ENCODE data around the gene LRFN2. TPM values are rescaled to one million over a fixed set of nuclear protein-coding genes. Genes with fewer than 3 reads are reported as not detected.

Gene LRFN2
- total RNA-seq, 1 donor from 2014 or later, result not detected

DNA sequence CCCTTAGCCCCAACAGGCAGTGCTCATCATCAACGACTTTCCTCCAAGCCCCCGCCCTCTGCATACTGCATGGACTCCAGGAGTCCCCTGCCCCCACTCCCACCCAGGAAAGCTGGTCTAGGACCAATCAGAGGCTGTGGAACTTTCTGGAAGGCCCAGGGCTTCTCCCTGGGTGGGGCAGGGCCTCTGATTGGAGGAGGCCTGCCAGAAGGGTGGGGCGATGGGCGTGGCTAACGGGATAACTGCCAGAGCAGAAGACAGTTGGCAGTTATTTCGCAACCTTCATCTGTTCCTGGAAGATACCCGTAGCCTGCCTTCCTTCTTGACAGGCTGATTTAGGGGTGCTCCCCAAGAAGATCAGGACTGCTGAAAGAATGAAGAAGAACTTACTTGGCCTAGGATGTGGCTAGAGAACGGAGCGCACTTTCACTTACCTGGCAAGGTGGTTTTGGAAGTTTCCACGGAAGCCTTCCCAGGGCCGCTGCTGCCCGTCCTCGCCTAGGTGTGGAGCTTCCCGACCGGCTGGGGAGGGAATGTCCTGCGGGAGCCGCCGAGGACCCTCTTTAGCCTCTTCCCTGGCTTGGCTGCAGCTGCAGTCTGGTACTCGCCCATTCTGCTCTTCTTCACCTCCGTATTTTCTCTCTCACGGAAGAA, 209.0 kb downstream of the LRFN2 start:
- H3K4me3 ChIP-seq (ENCODE audit: low read depth, low read length), result no peak overlapping the region
- DNase-seq (ENCODE audit: low read depth), result no peak
- TF ChIP-seq, protein P1, sequence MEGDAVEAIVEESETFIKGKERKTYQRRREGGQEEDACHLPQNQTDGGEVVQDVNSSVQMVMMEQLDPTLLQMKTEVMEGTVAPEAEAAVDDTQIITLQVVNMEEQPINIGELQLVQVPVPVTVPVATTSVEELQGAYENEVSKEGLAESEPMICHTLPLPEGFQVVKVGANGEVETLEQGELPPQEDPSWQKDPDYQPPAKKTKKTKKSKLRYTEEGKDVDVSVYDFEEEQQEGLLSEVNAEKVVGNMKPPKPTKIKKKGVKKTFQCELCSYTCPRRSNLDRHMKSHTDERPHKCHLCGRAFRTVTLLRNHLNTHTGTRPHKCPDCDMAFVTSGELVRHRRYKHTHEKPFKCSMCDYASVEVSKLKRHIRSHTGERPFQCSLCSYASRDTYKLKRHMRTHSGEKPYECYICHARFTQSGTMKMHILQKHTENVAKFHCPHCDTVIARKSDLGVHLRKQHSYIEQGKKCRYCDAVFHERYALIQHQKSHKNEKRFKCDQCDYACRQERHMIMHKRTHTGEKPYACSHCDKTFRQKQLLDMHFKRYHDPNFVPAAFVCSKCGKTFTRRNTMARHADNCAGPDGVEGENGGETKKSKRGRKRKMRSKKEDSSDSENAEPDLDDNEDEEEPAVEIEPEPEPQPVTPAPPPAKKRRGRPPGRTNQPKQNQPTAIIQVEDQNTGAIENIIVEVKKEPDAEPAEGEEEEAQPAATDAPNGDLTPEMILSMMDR (conservative IDR thresholded peaks at IDR 0.05; ENCODE audit: low read depth, low read length), result no peak

DNA sequence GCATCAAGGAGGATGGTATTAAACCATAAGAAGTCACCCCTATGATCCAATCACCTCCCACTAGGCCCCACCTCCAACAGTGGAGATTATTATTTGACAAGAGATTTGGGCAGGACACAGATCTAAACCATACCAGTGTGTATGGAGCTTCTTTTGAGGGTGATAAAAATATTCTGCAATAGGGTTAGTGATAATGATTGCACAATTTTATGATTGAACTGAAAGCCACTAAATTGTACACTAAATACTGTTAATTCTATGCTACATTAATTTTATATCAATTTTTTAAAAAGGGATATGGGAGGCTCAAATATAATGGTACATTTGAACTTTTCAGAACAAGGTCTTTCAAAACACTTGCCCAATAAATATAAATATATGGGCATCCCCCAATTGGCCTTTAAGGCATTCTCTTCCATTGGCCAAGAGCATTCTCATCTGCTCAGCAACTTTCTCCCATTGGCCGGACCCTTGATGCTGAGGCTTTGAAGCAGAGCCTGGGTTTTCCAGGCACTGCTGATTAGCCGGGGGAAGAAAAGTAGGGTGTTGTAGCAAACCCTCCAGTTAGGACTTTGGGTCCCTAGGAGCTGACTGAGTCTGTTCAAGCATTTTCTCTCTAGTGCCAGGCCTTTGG, 209.9 kb downstream of the LRFN2 start:
- TF ChIP-seq, protein P1 (conservative IDR thresholded peaks at IDR 0.05; ENCODE audit: low read depth, low read length), result no peak
- no peak overlapping the region for H3K4me3 ChIP-seq (ENCODE audit: low read depth, low read length)
- no peak for DNase-seq (ENCODE audit: low read depth)

GRCh38 chr6:40376113-40376650, 211.0 kb downstream of the LRFN2 start:
- H3K4me3 ChIP-seq (ENCODE audit: low read depth, low read length), result no peak overlapping the region
- TF ChIP-seq, protein P1 (conservative IDR thresholded peaks at IDR 0.05; ENCODE audit: low read depth, low read length), result no peak
- no peak for DNase-seq (ENCODE audit: low read depth)

DNA sequence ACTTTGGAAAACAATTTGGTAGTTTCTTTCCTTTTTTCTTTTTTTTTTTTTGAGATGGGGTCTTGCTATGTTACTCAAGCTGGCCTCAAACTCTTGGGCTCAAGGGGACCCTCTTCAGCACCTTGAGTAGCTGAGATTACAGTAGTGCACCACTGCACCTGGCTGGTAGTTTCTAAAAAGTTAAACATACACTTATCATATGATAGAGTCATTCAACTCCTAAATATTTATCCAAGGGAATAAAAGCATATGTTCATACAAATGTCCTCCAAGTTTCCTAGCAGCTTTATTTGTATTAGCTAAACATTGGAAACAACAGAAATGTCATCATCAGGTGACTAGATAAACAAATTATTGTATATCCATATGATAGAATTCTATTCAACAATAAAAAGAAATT, 213.9 kb downstream of the LRFN2 start:
- TF ChIP-seq, protein P1 (conservative IDR thresholded peaks at IDR 0.05; ENCODE audit: low read depth, low read length), result no peak
- DNase-seq (ENCODE audit: low read depth), result no peak
- H3K4me3 ChIP-seq (ENCODE audit: low read depth, low read length), result no peak overlapping the region

- TF ChIP-seq, protein P1 (conservative IDR thresholded peaks at IDR 0.05; ENCODE audit: low read depth, low read length), result no peak
- no peak overlapping the region for H3K4me3 ChIP-seq (ENCODE audit: low read depth, low read length)
- no peak for DNase-seq (ENCODE audit: low read depth)
Observed at GRCh38 chr6:40371621-40372020, 215.5 kb downstream of the LRFN2 start.

DNA sequence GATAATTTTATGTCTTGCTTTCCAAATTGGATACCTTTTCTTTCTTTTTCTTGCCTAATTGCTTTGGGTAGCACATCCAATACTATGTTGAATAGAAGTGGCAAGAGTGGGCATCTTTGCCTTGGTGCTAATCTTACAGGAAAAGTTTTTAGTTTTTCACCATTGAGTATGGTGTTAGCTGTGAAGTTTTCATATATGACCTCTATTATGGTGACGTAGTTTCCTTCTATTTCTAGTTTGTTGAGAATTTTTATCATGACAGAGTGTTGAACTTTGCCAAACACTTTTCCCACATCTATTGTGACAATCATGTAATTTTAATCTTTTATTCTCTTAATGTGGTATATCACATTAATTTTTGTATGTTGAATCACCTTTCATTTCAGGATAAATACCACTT, 216.1 kb downstream of the LRFN2 start:
- DNase-seq (ENCODE audit: low read depth), result no peak
- TF ChIP-seq, protein P1 (conservative IDR thresholded peaks at IDR 0.05; ENCODE audit: low read depth, low read length), result no peak
- H3K4me3 ChIP-seq (ENCODE audit: low read depth, low read length), result no peak overlapping the region

Measured in epithelial cell of proximal tubule (primary cell).